ENCODE results near the gene RAD51B. TPM values are rescaled to one million over a fixed set of nuclear protein-coding genes. Genes with fewer than 3 reads are reported as not detected.

RAD51B gene
- polyA plus RNA-seq, 3 donors, result 3.6 to 11.6 (median 9.4) TPM

- H3K27ac ChIP-seq (ENCODE audit: low read depth in 1 of 2, low read length in 2 of 2), result no peak overlapping the region
- H3K4me1 Mint-ChIP-seq, result peaks cover 9% of the 10 kb centered on the region
- no peak overlapping the region for H3K9ac ChIP-seq (ENCODE audit: insufficient read depth, low read length, poor library complexity, severe bottlenecking)
- no peak overlapping the region for H3K4me3 Mint-ChIP-seq
- 96% methylated on average over 3 of the region's 9 CpGs for WGBS (ENCODE audit: insufficient coverage)
- H3K4me1 ChIP-seq (ENCODE audit: control insufficient read depth in 1 of 2, insufficient read depth in 2 of 2, low read length in 2 of 2), result no peaks in the 10 kb centered on the region
- intact Hi-C loops (cut with micrococcal nuclease), result no loop called here
- H3K9me3 ChIP-seq (replicated peaks in 1 of 2; ENCODE audit: control insufficient read depth in 1 of 2, insufficient read depth in 1 of 2, low read length in 2 of 2), result no peaks in the 10 kb centered on the region
- H3K36me3 Mint-ChIP-seq, result no peaks in the 10 kb centered on the region
- H2AFZ ChIP-seq (ENCODE audit: insufficient read depth, low read depth, low read length, poor library complexity, severe bottlenecking), result no peak overlapping the region
- no peaks in the 10 kb centered on the region for H3K36me3 ChIP-seq (replicated peaks in 1 of 2; ENCODE audit: control insufficient read depth in 1 of 2, insufficient read depth in 2 of 2, low read length in 2 of 2)
- TF ChIP-seq CTCF (IDR thresholded peaks at IDR 0.05), result no peak
- H3K27ac Mint-ChIP-seq, result no peak overlapping the region
- no peak overlapping the region for H3K4me3 ChIP-seq (replicated peaks in 1 of 3; ENCODE audit: low read depth in 2 of 3, low read length in 3 of 3)
- H3K27me3 ChIP-seq (ENCODE audit: control insufficient read depth in 2 of 2, insufficient read depth in 2 of 2, low read length in 2 of 2), result no peaks in the 10 kb centered on the region
- H3K79me2 ChIP-seq (ENCODE audit: insufficient read depth, low read length), result no peaks in the 10 kb centered on the region
- H4K20me1 ChIP-seq (ENCODE audit: insufficient read depth, low read length), result no peaks in the 10 kb centered on the region
- no peak overlapping the region for H3K4me2 ChIP-seq (replicated peaks; ENCODE audit: extremely low read depth, low read length, poor library complexity, severe bottlenecking)
- peaks cover 0 to 3% (median 0%) of the 10 kb centered on the region in 7 donors for H3K9me3 Mint-ChIP-seq
- no peak for DNase-seq
- peaks cover 0 to 11% (median 4%) of the 10 kb centered on the region in 3 donors for H3K27me3 Mint-ChIP-seq (ENCODE audit: low read depth in 3 of 3)
These were observed 844.0 kb downstream of the RAD51B start for GRCh38 chr14:68663385-68664076.

- Histone ChIP-seq H3K27me3 (ENCODE audit: control insufficient read depth in 2 of 2, insufficient read depth in 2 of 2, low read length in 2 of 2) (no peaks in the 10 kb centered on the region), H4K20me1 (ENCODE audit: insufficient read depth, low read length) (no peaks in the 10 kb centered on the region), H3K9ac (ENCODE audit: insufficient read depth, low read length, poor library complexity, severe bottlenecking) (no peak overlapping the region), H3K79me2 (ENCODE audit: insufficient read depth, low read length) (no peaks in the 10 kb centered on the region), H3K27ac (ENCODE audit: low read depth in 1 of 2, low read length in 2 of 2) (no peak overlapping the region), H3K4me2 (replicated peaks; ENCODE audit: extremely low read depth, low read length, poor library complexity, severe bottlenecking) (no peak overlapping the region), H3K4me1 (ENCODE audit: control insufficient read depth in 1 of 2, insufficient read depth in 2 of 2, low read length in 2 of 2) (no peaks in the 10 kb centered on the region), H3K4me3 (replicated peaks in 1 of 3; ENCODE audit: low read depth in 2 of 3, low read length in 3 of 3) (no peak overlapping the region), H2AFZ (ENCODE audit: insufficient read depth, low read depth, low read length, poor library complexity, severe bottlenecking) (no peak overlapping the region), H3K9me3 (replicated peaks in 1 of 2; ENCODE audit: control insufficient read depth in 1 of 2, insufficient read depth in 1 of 2, low read length in 2 of 2) (no peaks in the 10 kb centered on the region), H3K36me3 (replicated peaks in 1 of 2; ENCODE audit: control insufficient read depth in 1 of 2, insufficient read depth in 2 of 2, low read length in 2 of 2) (no peaks in the 10 kb centered on the region)
- intact Hi-C loops (cut with micrococcal nuclease), result no loop called here
- DNase-seq, result no peak
- Mint-ChIP-seq H3K36me3 (no peaks in the 10 kb centered on the region), H3K27me3 (ENCODE audit: low read depth in 3 of 3) (peaks cover 0 to 11% (median 4%) of the 10 kb centered on the region in 3 donors), H3K4me3 (no peak overlapping the region), H3K27ac (no peak overlapping the region), H3K9me3 (peaks cover 0 to 3% (median 0%) of the 10 kb centered on the region in 7 donors), H3K4me1 (peaks cover 12% of the 10 kb centered on the region)
- no peak for TF ChIP-seq CTCF (IDR thresholded peaks at IDR 0.05)
- WGBS (ENCODE audit: insufficient coverage), result 100% methylated on average over 3 of the region's 4 CpGs
These were observed 844.7 kb downstream of the RAD51B start for GRCh38 chr14:68664225-68664681.
